Kidney epithelial cell (primary cell): ENCODE measurements around the gene SNRNP35. TPM values are rescaled to one million over a fixed set of nuclear protein-coding genes. Genes with fewer than 3 reads are reported as not detected.

Experiments
- DNase-seq: peaks from one replicate; pipeline ENCODE4 v3.0.0-alpha.2; 2010; ENCODE audit warnings: low read depth
- H3K27me3 ChIP-seq: 2 replicates; pipeline ENCODE4 v1.6.0; 2011; ENCODE audit warnings: low read length; ENCODE audit not compliant: control insufficient read depth, insufficient read depth
- H3K36me3 ChIP-seq: 2 replicates; pipeline ENCODE4 v1.5.1; 2011; ENCODE audit warnings: low read length; ENCODE audit not compliant: control insufficient read depth, insufficient read depth
- H3K4me3 ChIP-seq: 2 replicates; pipeline ENCODE4 v1.5.1; 2011; ENCODE audit warnings: low read depth, mild to moderate bottlenecking, control low read depth, low read length
- total RNA-seq: library from RNA; depleted of rRNA; stranded (reverse); fragments of >200 nt; gene quantifications from 2 replicates; pipeline ENCODE4 v1.2.3, GENCODE V29; 2015
- TF ChIP-seq, protein P1 (sequence below): IDR thresholded peaks from 2 replicates; pipeline ENCODE4 v1.5.1; 2011; ENCODE audit warnings: mild to moderate bottlenecking, moderate library complexity, low read length, control low read depth, inconsistent platforms; ENCODE audit not compliant: insufficient read depth, poor library complexity, severe bottlenecking

Gene SNRNP35
- total RNA-seq, 1 donor from 2014 or later = 9.3 TPM

DNA sequence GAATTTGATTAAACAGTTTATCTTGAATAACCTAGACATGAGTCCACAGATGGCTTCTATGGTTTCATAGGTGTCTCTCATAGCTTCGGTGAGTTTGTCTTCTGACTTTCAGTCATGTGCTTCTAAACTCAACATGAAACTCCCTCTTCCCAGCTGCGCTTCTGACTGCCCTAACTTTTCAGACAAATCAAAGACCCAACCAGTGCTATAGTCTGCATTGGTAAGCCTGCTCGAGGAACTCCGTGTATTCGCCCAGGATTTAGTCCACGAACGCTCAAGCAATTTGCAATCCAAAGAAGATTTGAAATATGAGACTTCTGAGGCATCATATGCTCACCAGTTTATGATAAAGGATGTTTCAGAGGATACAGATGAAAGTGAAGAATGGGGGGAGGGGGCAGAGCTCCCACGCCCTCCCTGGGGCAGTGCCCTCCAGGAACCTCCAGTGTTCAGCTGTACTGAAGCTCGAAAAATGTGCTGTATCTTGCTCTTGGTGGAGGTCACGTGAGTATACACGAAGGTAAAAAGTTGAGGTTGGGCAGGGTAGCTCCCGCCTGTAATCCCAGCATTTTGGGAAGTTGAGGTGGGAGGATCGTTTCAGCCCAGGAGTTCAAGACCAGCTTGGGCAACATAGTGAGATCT is 16.3 kb upstream of the SNRNP35 start:
- Histone ChIP-seq H3K36me3 (no peaks in the 10 kb centered on the region), H3K4me3 (no peak overlapping the region), H3K27me3 (no peaks in the 10 kb centered on the region)
- DNase-seq = no peak
- TF ChIP-seq, protein P1, sequence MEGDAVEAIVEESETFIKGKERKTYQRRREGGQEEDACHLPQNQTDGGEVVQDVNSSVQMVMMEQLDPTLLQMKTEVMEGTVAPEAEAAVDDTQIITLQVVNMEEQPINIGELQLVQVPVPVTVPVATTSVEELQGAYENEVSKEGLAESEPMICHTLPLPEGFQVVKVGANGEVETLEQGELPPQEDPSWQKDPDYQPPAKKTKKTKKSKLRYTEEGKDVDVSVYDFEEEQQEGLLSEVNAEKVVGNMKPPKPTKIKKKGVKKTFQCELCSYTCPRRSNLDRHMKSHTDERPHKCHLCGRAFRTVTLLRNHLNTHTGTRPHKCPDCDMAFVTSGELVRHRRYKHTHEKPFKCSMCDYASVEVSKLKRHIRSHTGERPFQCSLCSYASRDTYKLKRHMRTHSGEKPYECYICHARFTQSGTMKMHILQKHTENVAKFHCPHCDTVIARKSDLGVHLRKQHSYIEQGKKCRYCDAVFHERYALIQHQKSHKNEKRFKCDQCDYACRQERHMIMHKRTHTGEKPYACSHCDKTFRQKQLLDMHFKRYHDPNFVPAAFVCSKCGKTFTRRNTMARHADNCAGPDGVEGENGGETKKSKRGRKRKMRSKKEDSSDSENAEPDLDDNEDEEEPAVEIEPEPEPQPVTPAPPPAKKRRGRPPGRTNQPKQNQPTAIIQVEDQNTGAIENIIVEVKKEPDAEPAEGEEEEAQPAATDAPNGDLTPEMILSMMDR = no peak

DNA sequence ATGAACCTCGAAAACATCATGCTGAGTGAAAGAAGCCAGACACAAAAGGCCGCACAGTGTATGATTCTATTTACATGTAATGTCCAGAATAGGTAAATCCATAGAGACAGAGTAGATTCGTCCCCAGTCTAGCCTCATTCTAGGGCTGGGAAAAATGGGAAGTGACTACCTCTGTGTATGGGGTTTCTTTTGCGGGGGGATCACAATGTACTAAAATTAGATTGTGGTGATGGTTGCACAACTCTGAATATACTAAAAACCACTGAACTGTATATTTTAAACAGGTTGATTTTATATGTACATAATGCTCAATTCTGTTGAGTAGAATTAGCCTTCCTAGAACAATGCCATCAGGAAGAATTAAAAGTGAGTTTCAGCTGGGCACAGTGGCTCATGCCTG is 15.2 kb upstream of the SNRNP35 start:
- no peak for DNase-seq
- no peaks in the 10 kb centered on the region for H3K36me3 ChIP-seq

DNA sequence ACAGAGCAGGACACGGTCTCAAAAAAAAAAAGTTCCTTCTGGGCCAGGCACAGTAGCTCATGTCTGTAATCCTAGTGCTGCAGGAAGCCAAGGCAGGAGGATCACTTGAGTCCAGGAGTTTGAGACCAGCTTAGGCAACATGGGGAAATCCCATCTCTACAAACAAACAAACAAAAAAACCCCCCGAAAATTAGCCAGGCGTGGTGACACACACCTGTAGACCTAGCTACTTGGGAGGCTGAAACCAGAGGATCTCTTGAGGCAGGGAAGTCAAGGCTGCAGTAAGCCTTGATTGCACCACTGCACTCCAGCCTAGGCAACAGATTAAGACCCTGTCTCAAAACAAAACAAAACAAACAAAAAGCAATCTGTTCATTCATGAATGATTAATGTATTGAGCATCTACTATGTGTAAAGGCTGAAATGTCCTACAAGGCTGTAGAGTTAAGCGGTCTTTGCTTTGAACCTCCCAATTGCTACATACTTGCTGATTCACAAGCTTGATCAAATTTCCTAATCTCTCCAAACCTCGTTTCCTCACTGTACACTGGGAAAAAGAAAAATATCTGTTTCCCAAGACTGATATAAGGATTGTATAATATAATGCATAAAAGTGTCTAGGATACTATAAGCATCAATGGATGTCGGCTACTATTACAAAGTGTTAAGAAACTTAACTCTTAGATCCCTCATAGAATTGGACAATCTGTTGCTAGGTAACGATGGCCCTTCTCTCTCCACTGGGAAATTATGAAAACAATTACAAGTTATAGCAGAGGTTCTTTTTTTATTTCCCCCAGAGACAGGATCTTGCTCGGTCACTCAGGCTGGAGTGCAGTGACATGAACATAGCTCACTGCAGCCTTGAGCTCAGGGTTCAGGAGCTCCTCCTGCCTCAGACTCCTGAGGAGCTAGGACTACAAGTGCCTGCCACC is 13.6 kb upstream of the SNRNP35 start:
- no peak overlapping the region for H3K4me3 ChIP-seq
- no peak for DNase-seq
- no peaks in the 10 kb centered on the region for H3K36me3 ChIP-seq
- TF ChIP-seq, protein P1 = no peak
- H3K27me3 ChIP-seq = no peaks in the 10 kb centered on the region

More for the DNA sequence above, 15.2 kb upstream of the SNRNP35 start:
- H3K4me3 ChIP-seq = no peak overlapping the region
- TF ChIP-seq, protein P1 = no peak
- H3K27me3 ChIP-seq = no peaks in the 10 kb centered on the region

DNA sequence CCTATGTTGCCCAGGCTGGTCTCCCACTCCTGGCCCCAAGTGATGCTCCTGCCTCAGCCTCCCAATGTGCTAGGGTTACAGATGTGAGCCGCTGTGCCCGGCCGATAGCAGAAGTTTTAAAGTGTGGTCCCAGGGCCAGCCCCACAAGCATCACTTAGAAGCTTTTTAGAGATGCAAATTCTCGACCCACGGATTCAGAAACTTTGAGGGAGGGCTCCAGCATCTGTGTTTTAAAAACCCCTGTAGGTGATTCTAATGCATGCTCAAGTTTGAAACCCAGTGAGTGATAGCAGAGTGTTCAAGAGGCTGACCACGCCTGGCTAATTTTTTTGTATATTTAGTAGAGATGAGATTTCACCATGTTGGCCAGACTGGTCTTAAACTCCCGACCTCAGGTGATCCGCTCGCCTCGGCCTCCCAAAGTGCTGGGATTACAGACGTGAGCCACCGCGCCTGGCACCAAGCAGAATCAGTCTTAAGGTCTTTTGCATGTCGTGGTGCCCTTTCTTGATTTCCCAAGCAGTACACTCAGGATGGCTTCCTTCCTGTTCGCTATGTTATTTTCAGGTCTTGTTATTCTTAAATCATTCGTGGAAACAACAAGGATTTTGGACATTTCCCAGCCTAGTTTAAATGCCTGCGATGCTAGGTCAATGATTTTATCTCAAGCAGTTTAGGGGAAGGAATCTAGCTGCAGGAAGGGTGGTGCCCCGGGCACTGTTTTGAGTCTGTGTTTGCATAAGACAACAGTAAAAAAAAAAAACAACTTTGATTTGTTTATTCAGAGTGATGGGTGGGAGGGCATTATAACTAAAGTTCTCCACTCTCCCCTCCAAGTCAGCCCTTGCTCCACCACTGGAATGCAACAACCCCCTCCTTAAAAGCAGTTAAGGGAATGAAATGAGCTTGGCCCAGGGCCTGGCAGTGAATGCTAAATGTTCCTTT is 12.3 kb upstream of the SNRNP35 start:
- Histone ChIP-seq H3K27me3 (no peaks in the 10 kb centered on the region), H3K36me3 (no peaks in the 10 kb centered on the region), H3K4me3 (no peak overlapping the region)
- DNase-seq = no peak
- TF ChIP-seq, protein P1 = no peak

DNA sequence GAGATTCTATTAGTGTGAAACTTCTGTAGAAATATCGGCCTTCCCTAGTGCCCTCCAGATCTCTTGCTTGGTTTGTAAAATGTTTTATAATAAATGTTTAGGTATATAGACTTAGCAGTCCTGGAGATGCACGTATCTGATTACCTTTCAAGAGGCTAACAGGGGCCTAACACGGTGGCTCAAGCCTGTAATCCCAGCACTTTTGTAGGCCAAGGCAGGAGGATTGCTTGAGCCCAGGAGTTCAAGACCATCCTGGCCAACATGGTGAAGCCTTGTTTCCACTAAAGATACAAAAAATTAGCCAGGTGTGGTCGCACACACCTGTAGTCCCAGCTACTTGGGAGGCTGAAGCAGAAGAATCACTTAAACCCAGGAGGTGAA is 11.6 kb upstream of the SNRNP35 start:
- Histone ChIP-seq H3K36me3 (no peaks in the 10 kb centered on the region), H3K27me3 (no peaks in the 10 kb centered on the region), H3K4me3 (no peak overlapping the region)
- TF ChIP-seq, protein P1 = no peak
- DNase-seq = no peak
